NCI-H1092 (cell line): ENCODE results near the gene CALM1.
A peak's percentile ranks its signal among the peaks of the same experiment; 100 is the strongest.

Experiments
- DNase-seq: peaks from one replicate; lab custom pipeline; 2025; lab: John Stamatoyannopoulos, UW

The CALM1 gene

DNA sequence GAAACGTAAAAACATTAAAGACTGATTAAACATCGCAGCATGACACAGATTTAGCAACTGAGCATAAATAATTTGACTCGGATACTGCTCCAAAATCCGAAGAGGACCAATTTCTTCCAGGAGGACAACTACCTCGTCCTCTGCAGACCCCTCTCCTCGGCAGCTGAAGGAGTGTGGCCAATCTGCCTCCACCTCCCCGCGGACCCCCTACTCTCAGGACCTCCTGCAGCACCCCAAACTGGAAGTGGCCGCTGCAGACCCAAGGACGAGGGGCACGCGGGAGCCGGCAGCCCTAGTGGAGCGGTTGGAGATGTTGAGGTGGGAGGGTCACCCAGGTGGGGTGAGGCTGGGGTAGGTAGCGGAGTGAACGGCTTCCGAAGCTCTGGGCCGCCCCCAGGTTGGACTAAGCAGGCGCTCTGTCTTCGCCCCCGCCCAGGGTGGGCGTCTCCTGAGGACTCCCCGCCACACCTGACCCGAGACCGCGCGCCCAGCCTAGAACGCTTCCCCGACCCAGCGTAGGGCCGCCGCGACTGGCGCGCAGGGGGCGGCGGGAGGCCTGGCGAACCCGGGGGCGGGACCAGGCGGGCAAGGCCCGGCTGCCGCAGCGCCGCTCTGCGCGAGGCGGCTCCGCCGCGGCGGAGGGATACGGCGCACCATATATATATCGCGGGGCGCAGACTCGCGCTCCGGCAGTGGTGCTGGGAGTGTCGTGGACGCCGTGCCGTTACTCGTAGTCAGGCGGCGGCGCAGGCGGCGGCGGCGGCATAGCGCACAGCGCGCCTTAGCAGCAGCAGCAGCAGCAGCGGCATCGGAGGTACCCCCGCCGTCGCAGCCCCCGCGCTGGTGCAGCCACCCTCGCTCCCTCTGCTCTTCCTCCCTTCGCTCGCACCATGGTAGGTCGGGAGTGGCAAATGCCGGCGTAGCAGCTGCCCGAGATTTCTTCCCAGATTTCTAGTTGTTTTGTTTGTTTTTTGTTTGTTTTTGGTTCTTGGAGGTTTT lies at the start of gene CALM1:
TSS of gene CALM1 (plus strand) at position 689 of the 999 bp plus-strand sequence. CDS start at position 891, 202 bp downstream.
- peak; percentile 79 for DNase-seq

GRCh38 chr14:90348270-90348669 lies 48.6 kb upstream of the CALM1 start:
- no peak for DNase-seq

DNA sequence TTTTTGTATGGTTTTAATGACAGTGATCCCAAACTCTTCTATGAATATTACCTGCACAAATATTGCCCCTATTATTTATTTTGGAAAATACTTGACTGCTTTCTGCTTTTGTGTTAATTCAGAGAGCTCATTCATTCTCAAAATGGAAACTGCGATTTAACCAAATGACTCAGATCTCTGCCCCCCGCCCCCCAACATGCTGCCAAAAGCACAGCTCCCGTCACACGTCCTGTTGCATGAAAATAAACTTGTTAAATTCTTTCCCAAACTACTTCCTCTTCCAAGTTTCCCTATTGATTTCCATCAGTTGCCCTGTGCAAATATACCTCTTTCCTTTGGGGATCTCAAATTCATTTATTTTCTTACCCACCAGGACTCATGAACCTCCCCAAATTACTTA lies 47.1 kb upstream of the CALM1 start:
- DNase-seq, result no peak

DNA sequence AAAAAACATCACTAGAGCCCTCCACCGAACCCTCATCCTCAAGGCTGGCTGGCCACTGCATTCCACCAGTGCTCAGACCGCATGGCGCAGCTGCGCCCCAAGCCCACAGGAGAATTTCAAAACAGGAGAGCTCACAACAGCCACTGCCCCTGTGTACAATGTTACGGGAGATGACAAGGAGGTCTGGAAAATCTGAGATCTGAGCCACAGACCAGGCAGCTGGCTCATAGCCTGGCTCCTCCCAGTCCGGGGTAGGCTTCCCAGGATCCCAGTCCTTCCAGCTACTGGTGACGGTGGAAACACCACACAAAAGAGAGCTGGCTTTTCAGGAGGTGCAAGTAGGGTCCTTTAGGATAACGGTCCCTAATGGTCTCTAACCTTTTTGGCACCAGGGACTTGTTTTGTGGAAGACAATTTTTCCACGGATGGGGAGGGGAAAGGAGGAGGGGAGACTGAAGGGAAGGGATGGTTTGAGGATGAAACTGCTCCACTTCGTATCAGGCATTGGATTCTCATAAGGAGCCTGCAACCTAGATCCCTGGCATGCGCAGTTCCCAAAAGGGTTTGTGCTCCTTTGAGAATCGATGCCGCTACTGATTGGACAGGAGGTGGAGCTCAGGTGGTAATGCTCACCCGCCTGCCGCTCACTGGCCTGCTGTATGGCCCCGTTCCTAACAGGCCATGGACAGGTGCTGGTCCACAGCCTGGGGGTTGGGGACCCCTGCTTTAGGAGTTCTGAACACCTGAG lies 42.1 kb upstream of the CALM1 start:
- DNase-seq, result no peak

DNA sequence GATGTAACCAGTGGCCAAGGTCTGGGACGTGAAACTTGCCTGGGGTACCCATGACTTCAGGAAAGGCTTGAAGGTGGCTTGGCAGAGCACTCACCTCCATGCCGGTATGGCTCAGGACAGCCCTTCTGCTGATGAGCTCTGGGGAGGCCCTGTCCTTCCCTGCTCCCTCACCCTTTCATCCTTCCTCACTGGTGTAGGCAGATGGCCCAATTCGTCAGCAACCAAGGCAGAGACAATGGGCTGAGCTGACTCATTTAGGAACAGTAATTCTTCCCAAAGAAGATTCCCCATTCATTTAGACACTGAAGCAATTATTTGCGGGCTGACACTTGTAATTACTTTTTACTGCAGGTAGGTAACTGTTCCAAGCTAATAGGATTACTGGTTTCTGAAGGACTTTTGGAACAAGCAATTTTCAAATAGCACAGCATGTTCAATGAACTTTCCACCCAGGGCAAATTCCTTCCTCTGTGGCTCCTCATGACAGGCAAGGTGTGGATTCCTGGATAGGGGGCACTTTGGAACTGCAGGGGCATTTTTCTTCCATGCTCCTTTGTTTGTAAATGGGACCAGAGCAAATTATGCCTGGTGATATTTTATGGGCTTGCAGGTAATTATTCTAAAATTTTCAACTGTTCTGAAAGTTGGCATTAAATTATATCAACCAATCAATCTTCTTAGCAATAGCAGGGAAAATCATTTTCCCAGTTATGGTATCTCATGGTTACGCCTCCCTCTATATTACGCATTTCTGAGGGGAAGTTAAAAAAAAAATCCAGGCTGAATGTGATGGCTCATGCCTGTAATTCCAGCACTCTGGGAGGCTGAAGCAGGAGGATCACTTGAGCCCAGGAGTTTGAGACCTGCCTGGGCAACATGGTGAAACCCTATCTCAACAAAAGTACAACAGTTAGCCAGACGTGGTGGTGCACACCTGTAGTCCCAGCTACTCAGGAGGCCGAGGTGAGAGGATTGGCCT lies 41.0 kb upstream of the CALM1 start:
- no peak for DNase-seq

DNA sequence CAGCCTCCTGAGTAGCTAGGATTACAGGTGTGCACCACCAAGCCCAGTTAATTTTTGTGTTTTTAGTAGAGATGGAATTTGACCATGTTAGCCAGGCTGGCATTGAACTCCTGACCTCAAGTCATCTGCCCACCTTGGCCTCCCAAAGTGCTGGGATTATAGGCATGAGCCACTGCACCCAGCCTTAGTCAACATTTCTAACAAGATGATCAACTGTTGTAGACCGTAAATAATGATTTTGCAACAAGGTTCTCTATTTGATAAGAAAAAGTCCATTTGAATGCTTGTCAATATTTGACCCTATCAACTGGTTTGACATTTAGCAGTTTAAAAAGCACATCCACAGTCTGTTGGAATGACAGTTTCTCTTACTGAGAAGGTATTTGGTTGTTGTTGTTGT lies 39.9 kb upstream of the CALM1 start:
- DNase-seq, result no peak

GRCh38 chr14:90358359-90358758 lies 38.5 kb upstream of the CALM1 start:
- no peak for DNase-seq

DNA sequence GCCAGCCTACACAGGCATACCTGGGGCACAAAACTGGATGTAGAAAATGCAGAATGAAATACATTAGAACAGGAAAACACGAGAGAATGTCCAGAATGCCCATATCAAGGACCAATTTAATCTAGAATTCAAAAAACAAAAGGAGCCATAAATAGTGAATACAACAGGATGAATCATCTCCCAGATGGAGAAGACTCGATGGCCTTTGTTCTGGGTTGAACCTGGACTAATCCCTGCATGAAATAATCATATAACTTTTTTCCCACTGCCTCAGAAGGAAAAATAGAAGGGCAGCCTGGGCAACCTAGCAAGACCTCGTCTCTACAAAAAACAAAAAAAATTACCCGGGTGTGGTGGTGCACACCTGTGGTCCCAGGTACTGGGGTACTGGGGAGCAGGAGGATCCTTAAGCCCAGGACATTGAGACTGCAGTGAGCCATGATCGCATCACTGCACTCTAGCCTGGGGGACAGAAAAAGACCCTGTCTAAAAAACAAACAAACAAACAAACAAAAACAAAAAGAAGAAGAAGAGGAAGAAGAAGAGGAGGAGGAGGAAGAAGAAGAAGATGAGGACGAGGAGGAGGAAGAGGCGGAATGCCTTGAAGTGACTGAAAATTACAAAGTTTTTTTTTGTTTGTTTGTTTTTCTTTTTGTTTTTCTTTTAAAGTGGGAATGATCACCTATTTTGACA lies 34.8 kb upstream of the CALM1 start:
- DNase-seq, result no peak

- no peak for DNase-seq
Measured at GRCh38 chr14:90362558-90362896, 34.3 kb upstream of the CALM1 start.

GRCh38 chr14:90368946-90369721 lies 27.7 kb upstream of the CALM1 start:
- DNase-seq, result no peak

GRCh38 chr14:90373887-90374286 lies 22.9 kb upstream of the CALM1 start:
- no peak for DNase-seq

DNA sequence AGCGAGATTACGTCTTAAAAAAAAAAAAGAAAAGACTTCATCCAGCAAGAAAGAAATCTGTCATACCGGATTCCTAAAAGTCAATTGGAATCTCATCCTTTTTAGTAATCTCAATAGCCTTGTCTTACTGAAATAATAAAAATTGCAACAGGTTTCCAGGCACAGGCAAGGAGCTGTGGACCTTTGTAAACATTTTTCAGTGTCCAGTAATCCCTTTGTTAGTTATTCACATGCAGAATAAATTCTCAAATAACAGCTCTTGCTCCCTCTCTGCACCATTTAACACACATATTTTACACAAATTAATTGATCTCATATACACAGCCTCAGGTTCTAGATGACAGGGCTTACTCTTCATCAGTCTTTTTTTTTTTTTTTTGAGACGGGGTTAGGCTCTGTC lies 22.0 kb upstream of the CALM1 start:
- DNase-seq, result no peak

DNA sequence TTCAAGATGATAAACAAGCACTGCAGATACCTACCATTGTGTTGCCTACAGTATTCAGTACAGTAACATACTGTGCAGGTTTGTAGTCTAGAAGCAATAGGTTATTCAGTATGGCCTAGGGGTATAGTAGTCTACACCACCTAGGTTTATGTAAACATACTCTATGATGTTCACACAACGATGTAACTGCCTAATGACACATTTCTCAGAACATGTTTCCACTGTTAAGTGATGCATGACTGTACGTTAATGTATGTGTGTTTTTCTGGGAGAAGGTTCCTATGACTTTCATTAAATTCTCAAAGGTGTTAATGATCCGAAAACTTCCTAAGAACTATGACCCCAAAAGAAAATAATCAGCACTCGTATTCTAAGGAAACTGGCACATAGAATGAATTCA lies 20.9 kb upstream of the CALM1 start:
- DNase-seq, result no peak

DNA sequence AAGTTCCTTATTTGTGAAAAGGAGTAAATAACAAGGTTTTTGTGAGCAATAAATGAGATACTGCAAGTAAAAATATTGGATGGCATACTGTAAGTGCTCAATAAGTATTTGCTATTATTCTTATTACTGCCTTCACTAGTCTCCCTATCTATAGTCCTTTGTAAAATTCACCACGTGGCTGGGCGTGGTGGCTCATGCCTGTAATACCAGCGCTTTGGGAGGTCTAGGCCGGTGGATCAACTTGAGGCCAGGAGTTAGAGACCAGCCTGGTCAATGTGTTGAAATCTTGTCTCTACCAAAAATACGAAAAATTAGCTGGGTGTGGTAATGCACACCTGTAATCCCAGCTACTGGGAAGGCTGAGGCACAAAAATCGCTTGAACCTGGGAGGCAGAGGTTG lies 18.6 kb upstream of the CALM1 start:
- DNase-seq, result no peak

DNA sequence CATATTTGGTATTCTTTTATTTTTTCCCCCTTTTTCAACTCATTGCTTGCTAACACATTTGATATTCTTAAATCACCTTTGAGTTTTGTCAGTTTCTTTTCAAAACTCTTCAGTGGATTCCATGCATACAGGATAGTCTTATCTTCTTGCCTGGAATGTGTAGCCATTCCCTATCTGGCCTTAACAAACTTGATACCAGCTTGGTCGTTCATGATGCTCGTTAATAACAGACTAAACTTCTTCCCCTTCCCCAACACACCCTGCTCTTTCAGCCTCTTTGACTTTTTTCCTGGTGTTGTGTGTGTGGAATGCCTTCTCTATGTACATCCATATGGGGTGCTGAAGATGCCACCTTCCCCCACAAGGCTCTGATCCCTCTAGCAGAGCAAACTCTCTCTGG lies 17.7 kb upstream of the CALM1 start:
- DNase-seq, result no peak

DNA sequence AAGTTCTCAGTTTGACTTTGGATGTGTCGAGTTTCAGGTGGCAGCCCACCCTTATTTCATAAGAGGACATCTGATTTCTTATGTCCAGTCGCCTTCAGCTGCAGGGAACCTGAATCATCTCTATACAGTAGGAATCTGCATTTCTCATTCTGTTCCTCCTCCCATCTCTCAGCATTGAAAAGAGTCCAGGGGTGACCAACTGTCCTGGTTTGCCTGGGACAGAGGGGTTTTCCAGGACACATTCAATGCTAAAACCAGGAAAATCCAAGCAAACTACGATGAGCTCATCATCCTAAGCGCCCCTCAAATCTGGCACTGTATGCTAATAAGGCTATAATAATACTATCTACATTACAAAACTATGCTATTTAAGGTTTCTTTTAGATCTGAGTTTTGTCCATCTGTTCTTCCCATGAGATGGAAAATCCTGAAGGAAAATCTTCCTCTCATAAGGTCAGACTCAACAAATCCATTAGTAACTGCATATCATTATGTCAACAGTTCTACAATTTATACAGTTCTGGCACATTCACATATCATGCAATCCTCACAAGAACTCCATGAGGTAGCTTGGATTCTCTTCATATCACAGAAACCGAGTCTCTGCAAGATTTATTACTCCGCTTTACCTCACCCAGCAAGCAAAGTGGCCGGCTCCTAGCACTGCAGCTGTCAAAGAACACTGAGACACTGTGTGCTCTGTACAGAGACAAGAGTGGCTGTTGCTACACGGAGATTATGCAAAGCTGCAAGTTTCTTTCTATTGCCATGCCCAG lies 15.6 kb upstream of the CALM1 start:
- DNase-seq, result peak; percentile 53

DNA sequence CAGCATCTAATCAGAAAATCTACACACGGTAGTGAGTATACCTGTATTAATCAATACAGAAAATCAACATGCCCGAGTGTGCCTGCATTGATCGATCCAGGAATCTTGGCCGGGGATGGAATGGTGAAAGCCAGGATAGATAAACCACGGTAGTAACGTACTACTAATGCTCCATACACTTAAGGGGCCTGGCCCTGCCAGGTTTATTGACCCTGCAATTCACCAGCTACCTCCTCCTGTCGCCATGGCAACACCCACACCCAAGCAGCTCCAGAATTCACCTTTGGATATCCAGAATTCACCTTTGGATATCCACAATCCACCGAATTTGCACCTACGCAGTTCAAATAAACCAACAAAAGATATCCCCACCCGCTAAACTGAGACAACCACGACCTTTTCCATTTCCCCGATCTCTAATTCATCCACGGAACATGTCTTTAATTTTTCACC lies 14.8 kb upstream of the CALM1 start:
- DNase-seq, result peak; percentile 76

GRCh38 chr14:90382491-90383125 lies 14.2 kb upstream of the CALM1 start:
- peak; percentile 77 for DNase-seq

- peak; percentile 99 for DNase-seq
Measured at GRCh38 chr14:90383126-90383730, 13.6 kb upstream of the CALM1 start.
